Neuronal stem cell (in vitro differentiated cells): Measurements from ENCODE around the gene PRR35.

Source experiments
- DNase-seq: peaks from one replicate; pipeline ENCODE4 v3.0.0-alpha.2; 2013; ENCODE audit warnings: low spot score
- H2AFZ ChIP-seq: one replicate; pipeline ENCODE4 v1.6.1; 2013; ENCODE audit warnings: mild to moderate bottlenecking, low read length, inconsistent platforms
- H2AK5ac ChIP-seq: 2 replicates; pipeline ENCODE4 v1.6.1; 2013; ENCODE audit warnings: low read depth, mild to moderate bottlenecking, inconsistent platforms, low read length, moderate library complexity, mixed read lengths
- H2BK120ac ChIP-seq: 2 replicates; pipeline ENCODE4 v1.6.1; 2013; ENCODE audit warnings: low read depth, mild to moderate bottlenecking, inconsistent platforms, low read length, moderate library complexity, mixed read lengths
- H2BK12ac ChIP-seq: one replicate; pipeline ENCODE4 v1.6.1; 2013; ENCODE audit warnings: low read length, inconsistent platforms
- H2BK15ac ChIP-seq: 2 replicates; pipeline ENCODE4 v1.6.1; 2013; ENCODE audit warnings: mild to moderate bottlenecking, low read length, inconsistent platforms, mixed read lengths
- H2BK5ac ChIP-seq: one replicate; pipeline ENCODE4 v1.6.1; 2013; ENCODE audit warnings: inconsistent platforms, mild to moderate bottlenecking, low read length, moderate library complexity
- H3K14ac ChIP-seq: one replicate; pipeline ENCODE4 v1.6.1; 2013; ENCODE audit warnings: low read length, inconsistent platforms
- H3K18ac ChIP-seq: 2 replicates; pipeline ENCODE4 v1.6.1; 2013; ENCODE audit warnings: low read length, inconsistent platforms
- H3K23ac ChIP-seq: 2 replicates; pipeline ENCODE4 v1.6.1; 2013; ENCODE audit warnings: low read depth, mild to moderate bottlenecking, mixed read lengths, low read length, inconsistent platforms; ENCODE audit not compliant: poor library complexity
- H3K27ac ChIP-seq: replicated peaks from 3 replicates; pipeline ENCODE4 v1.5.1; 2013; ENCODE audit warnings: low read length, inconsistent platforms
- H3K27me3 ChIP-seq, 3 experiments: 2 replicates each; pipeline ENCODE4 v1.6.1; 2013; ENCODE audit warnings: low read length in 3 of 3, mild to moderate bottlenecking in 2 of 3, inconsistent platforms in 1 of 3, low read depth in 1 of 3, mixed read lengths in 1 of 3, moderate library complexity in 1 of 3; ENCODE audit not compliant: control insufficient read depth in 3 of 3, insufficient read depth in 3 of 3
- H3K36me3 ChIP-seq, 2 donors: replicated peaks in 1 of 2; 2 replicates each; pipeline ENCODE4 v1.6.1; 2013; ENCODE audit warnings: low read length in 2 of 2; ENCODE audit not compliant: control insufficient read depth in 2 of 2, insufficient read depth in 2 of 2
- H3K4ac ChIP-seq: 2 replicates; pipeline ENCODE4 v1.6.1; 2013; ENCODE audit warnings: inconsistent platforms, mild to moderate bottlenecking, low read length, moderate library complexity
- H3K4me1 ChIP-seq, 2 donors: 1 replicate in 1 of 2; 2 replicates in 1 of 2; pipeline ENCODE4 v1.6.1; 2013; ENCODE audit warnings: low read length in 2 of 2, low read depth in 1 of 2; ENCODE audit not compliant: control insufficient read depth in 2 of 2, insufficient read depth in 1 of 2
- H3K4me2 ChIP-seq: one replicate; pipeline ENCODE4 v1.6.1; 2013; ENCODE audit warnings: mild to moderate bottlenecking, low read length, inconsistent platforms; ENCODE audit not compliant: insufficient read depth, poor library complexity, severe bottlenecking
- H3K4me3 ChIP-seq, 2 donors: 2 replicates each; pipeline ENCODE4 v1.5.1; 2013; ENCODE audit warnings: low read length in 2 of 2, mild to moderate bottlenecking in 2 of 2, inconsistent platforms in 1 of 2, moderate library complexity in 1 of 2
- H3K79me1 ChIP-seq: one replicate; pipeline ENCODE4 v1.6.1; 2013; ENCODE audit warnings: low read depth, mild to moderate bottlenecking, inconsistent platforms, low read length, moderate library complexity
- H3K9ac ChIP-seq: one replicate; pipeline ENCODE4 v1.6.1; 2013; ENCODE audit warnings: mild to moderate bottlenecking, low read depth, low read length, inconsistent platforms; ENCODE audit not compliant: poor library complexity
- H3K9me3 ChIP-seq, 2 donors: replicated peaks in 1 of 2; 2 replicates each; pipeline versions ENCODE3 to v1.6.1; 2013; ENCODE audit warnings: low read length in 2 of 2, mild to moderate bottlenecking in 2 of 2, inconsistent platforms in 1 of 2, low read depth in 1 of 2, mixed read lengths in 1 of 2, moderate library complexity in 1 of 2; ENCODE audit not compliant: control insufficient read depth in 2 of 2, insufficient read depth in 1 of 2
- H4K8ac ChIP-seq: one replicate; pipeline ENCODE4 v1.6.1; 2013; ENCODE audit warnings: low read depth, mild to moderate bottlenecking, inconsistent platforms, low read length, moderate library complexity
- H4K91ac ChIP-seq: one replicate; pipeline ENCODE4 v1.6.1; 2013; ENCODE audit warnings: low read length, low read depth, mild to moderate bottlenecking, inconsistent platforms; ENCODE audit not compliant: poor library complexity
- WGBS, 2 donors: extraction: QIAGEN DNeasy Blood & Tissue Kit; methylation state at CpG; one replicate each; pipeline ENCODE4 v1.1.7; 2013; ENCODE audit warnings: missing lambda C conversion rate in 2 of 2, mixed read lengths in 1 of 2; ENCODE audit not compliant: insufficient read length in 2 of 2, insufficient replicate concordance in 1 of 2; ENCODE audit errors: extremely low coverage in 2 of 2; 5-methylcytosine and 5-hydroxymethylcytosine counted together

Gene PRR35

GRCh38 chr16:578232-578869 lies 18.2 kb downstream of the PRR35 start:
- peaks cover 0 to 2% (median 0%) of the 10 kb centered on the region in 3 experiments for H3K27me3 ChIP-seq
- no peak overlapping the region for H2BK15ac ChIP-seq
- H3K79me1 ChIP-seq: peaks cover 7% of the 10 kb centered on the region
- peak overlapping the region; percentile 71 for H3K14ac ChIP-seq
- H3K4ac ChIP-seq: no peak overlapping the region
- H3K9me3 ChIP-seq: no peaks in the 10 kb centered on the region
- peak overlapping the region; percentile 19 for H4K91ac ChIP-seq
- H3K23ac ChIP-seq: peak overlapping the region; percentile 73
- no peak overlapping the region for H2BK12ac ChIP-seq
- H3K4me1 ChIP-seq: peaks cover 0 to 3% of the 10 kb centered on the region in 2 donors
- no peak for DNase-seq
- H3K9ac ChIP-seq: peak overlapping the region; percentile 17
- no peak overlapping the region for H3K18ac ChIP-seq
- H2BK120ac ChIP-seq: no peak overlapping the region
- H2AK5ac ChIP-seq: no peak overlapping the region
- no peak overlapping the region for H2BK5ac ChIP-seq
- peaks cover 19 to 47% of the 10 kb centered on the region in 2 donors for H3K36me3 ChIP-seq
- no CpG with 5 or more reads among the region's 24 CpGs for WGBS, 2 donors
- no peak overlapping the region for H3K4me2 ChIP-seq
- no peak overlapping the region for H3K27ac ChIP-seq
- H3K4me3 ChIP-seq: peak overlapping the region in 1 of 2 donors; percentile 49
- no peak overlapping the region for H4K8ac ChIP-seq
- H2AFZ ChIP-seq: no peak overlapping the region

DNA sequence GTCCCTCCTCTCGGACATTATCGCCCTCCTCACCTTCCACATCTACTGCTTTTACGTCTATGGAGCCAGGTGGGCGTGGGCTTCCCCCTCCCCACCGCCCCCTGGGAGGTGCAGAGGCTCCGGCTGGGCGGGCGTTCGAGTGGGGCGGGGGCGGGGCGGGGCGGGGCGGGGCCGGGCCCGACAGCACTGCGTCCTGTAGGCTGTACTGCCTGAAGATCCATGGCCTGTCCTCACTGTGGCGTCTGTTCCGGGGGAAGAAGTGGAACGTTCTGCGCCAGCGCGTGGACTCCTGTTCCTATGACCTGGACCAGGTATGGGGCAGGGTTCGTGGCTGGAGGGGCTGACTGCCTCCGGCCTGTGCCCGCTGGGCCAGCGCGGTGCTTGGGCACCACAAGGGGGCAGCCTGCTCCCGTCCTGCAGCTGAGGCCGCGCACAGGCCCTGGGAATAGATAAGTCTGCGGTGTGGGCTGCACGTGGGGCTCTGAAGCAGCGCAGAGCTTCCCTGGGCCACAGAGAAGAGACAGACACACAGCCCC lies 18.7 kb downstream of the PRR35 start:
- Histone ChIP-seq H2BK120ac (no peak overlapping the region), H3K4me2 (peak overlapping the region; percentile 47), H4K91ac (no peak overlapping the region), H2BK15ac (no peak overlapping the region), H2BK5ac (no peak overlapping the region), H3K4ac (no peak overlapping the region), H2AK5ac (no peak overlapping the region), H4K8ac (no peak overlapping the region), H2BK12ac (no peak overlapping the region), H3K18ac (no peak overlapping the region), H2AFZ (no peak overlapping the region), H3K14ac (no peak overlapping the region), H3K27me3 (peaks cover 0 to 5% (median 0%) of the 10 kb centered on the region in 3 experiments), H3K9ac (peak overlapping the region; percentile 17), H3K36me3 (peaks cover 19 to 43% of the 10 kb centered on the region in 2 donors), H3K4me1 (peaks cover 0 to 8% of the 10 kb centered on the region in 2 donors), H3K4me3 (peak overlapping the region in 1 of 2 donors; percentile 72), H3K9me3 (no peaks in the 10 kb centered on the region), H3K23ac (peak overlapping the region; percentile 95), H3K79me1 (peaks cover 4% of the 10 kb centered on the region), H3K27ac (no peak overlapping the region)
- no CpG with 5 or more reads among the region's 34 CpGs for WGBS, 2 donors
- peak; percentile 71 for DNase-seq

GRCh38 chr16:580141-580945 lies 20.1 kb downstream of the PRR35 start:
- Histone ChIP-seq H3K14ac (peak overlapping the region; percentile 38), H3K4me3 (peak overlapping the region in 1 of 2 donors; percentile 24), H2AK5ac (peak overlapping the region; percentile 96), H2BK120ac (peak overlapping the region; percentile 47), H3K9ac (no peak overlapping the region), H3K4me2 (no peak overlapping the region), H3K79me1 (peaks cover 2% of the 10 kb centered on the region), H2BK12ac (peak overlapping the region; percentile 41), H3K36me3 (peaks cover 9 to 29% of the 10 kb centered on the region in 2 donors), H4K8ac (peak overlapping the region; percentile 23), H4K91ac (no peak overlapping the region), H2BK5ac (no peak overlapping the region), H3K27ac (no peak overlapping the region), H3K4ac (no peak overlapping the region), H3K27me3 (peaks cover 0 to 11% (median 0%) of the 10 kb centered on the region in 3 experiments), H3K18ac (no peak overlapping the region), H3K4me1 (peaks cover 0 to 12% of the 10 kb centered on the region in 2 donors), H2BK15ac (no peak overlapping the region), H3K23ac (peak overlapping the region; percentile 85), H2AFZ (no peak overlapping the region), H3K9me3 (no peaks in the 10 kb centered on the region)
- no peak for DNase-seq
- WGBS, 2 donors: no CpG with 5 or more reads among the region's 27 CpGs
